Prostate gland (tissue), 2 donors: Measurements from ENCODE around the gene PCDHA5.
"Not testable (repeated sequence)": the region's sequence is repeated elsewhere in the genome, so short reads cannot be mapped to it uniquely, and the experiment has no call there.

Experiments used
- CTCF ChIP-seq, 4 experiments: fragments of 200-600 bp in 2 of 4; fragments of 450-650 bp in 2 of 4; sonication (generic) in 2 of 4; IDR thresholded peaks; 1 replicate in 3 of 4; 2 replicates in 1 of 4; pipeline ENCODE4 v1.5.1; 2016 to 2019; ENCODE audit warnings: antibody characterized with exemption in 4 of 4, mild to moderate bottlenecking in 2 of 4, moderate library complexity in 2 of 4
- POLR2A ChIP-seq: fragments of 450-650 bp; IDR thresholded peaks from one replicate; pipeline ENCODE4 v1.6.1; 2016; ENCODE audit warnings: antibody characterized with exemption, mild to moderate bottlenecking

GRCh38 chr5:140848139-140849102, 27.0 kb downstream of the PCDHA5 start, which contains the start of gene PCDHA9:
- TF ChIP-seq POLR2A; CTCF (IDR thresholded peaks at IDR 0.05): not testable (repeated sequence)
